TTC549 (cell line): Measurements from ENCODE around the gene APBA3.

Source experiments
- FAIRE-seq: peaks from 2 replicates; lab custom pipeline; 2012; peaks lifted over from hg19 to GRCh38; lab: Jason Lieb, UNC

The APBA3 gene

DNA sequence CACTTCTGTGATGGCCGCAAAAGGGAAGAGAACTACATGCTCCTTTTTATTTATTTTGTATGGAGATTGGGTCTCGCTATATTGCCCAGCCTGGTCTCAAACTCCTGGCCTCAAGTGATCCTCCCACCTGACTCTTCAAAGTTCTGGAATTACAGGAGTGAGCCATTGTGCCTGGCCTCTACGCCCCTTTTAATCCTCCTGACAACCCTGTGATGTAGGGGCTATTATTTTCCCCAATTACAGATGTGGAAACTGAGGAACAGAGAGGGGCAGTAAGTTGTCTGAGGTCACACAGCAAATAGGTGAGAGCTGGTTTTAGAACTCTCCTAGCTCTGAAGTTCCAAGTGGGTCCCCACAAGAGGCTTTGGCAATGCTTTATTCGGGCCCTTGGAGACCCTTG is 41.6 kb downstream of the APBA3 start:
- FAIRE-seq: no peak

GRCh38 chr19:3716147-3716668 is 45.3 kb downstream of the APBA3 start:
- FAIRE-seq: no peak

GRCh38 chr19:3712663-3713611 is 48.6 kb downstream of the APBA3 start:
- no peak for FAIRE-seq

DNA sequence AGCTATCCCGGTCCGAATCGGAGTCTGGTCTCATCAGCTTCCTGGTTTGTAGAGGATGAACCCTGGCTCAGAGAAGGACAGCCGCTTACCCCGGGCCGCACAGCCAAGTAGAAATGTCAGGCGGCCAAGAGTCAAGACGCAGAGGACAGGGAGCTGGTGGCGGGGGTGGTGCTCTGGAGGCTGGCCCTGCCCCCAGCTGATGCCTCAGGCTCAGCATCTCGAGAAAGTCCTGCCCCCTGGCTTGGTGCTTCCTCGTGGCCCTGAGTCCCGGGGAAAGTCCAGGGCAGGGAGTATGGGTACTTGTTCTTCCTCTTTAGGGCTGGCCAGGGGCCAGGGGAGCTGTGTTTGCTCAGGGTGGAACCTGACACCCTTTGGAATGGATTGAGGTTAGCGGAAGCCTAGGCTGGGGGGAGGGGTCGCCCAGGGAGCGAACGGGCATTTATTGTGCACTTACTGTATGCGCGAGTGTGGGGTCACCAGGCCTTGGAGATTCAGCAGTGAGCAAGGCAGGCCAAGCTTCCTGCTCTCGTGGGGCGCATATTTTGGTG is 51.2 kb downstream of the APBA3 start:
- no peak for FAIRE-seq

DNA sequence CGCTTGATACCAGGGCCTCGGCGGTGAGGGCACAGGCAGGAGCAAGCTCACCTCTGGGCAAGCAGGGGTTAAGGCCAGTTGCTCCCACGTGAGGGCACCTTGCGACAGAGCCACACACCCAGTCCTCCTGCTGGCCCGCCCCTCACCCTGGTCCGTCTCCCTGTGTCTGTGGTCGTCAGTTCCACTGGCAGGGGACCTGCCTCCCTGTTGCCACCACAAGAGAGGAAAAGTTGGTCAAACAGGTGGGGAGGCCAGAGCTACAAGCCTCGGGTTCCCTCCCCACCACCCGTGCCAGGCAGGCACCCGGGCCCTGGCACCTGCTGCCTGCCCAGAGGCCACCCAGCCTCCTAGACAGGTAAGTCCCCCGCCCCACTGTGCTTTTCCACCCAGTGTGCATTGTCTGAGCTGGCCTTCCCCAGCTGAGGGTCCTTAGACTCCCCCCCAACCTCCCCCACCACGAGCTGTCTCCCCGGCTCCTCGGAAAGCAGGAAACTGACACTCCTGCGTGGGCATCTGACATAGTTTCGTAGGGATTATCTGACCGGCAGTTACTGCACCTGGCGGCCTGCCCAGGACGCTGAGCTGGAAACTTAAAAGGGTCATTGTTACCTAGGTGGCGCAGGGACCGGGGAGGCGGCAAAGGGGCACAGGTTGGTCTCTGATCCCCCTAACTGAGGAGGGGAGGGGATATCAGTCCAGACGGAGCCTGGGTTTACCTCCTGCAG is 53.1 kb downstream of the APBA3 start, which contains the start of gene TJP3:
TJP3 (plus strand) TSS at position 178 of the 725 bp plus-strand sequence. CDS start 20,049 bp downstream, outside the sequence.
- no peak for FAIRE-seq

- FAIRE-seq: no peak
Measured at GRCh38 chr19:3707868-3708206, 53.7 kb downstream of the APBA3 start.

DNA sequence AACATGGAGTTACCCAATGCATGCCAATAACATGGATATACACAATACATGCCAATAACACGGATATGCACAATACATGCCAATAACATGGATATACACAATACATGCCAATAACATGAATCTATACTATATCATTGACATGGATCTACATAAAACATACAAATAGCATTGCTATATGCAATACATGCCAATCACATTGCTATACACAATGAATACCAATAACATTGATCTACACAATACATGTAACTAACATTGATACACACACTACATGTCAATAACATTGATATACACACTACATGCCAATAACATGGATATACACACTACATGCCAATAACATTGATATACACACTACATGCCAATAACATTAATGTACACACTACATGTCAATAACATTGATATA is 60.3 kb downstream of the APBA3 start:
- FAIRE-seq: no peak
